ENCODE measurements around the gene RNF17. TPM values are rescaled to one million over a fixed set of nuclear protein-coding genes. Genes with fewer than 3 reads are reported as not detected.

RNF17 gene
- total RNA-seq, 1 experiment from 2014 or later, result not detected

DNA sequence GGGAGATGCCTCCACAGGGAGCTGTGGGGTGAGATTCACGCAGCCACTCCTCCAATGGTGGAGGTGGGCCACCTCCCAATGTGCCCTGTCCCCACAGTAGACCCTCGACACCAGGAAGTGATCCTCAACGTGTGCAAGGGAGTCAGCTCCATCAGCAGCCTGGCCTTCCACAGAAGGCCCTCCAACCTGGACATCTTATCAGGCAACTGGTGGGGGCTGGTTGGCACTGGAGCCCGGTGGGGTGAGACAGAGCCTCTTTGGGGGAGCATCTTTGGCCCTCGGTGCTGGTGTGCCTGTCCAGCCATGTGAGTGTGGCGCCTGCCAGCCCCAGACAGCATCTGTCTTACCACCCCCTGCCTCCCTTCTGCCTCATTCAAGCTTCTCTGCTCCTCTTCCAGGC, 19.7 kb upstream of the RNF17 start:
- intact Hi-C loops (cut with micrococcal nuclease), result no loop called here
- Histone ChIP-seq H3K79me2 (ENCODE audit: insufficient read depth, low read length) (no peaks in the 10 kb centered on the region), H3K9me2 (ENCODE audit: insufficient read depth) (no peaks in the 10 kb centered on the region), H2AFZ (ENCODE audit: low read depth, low read length, poor library complexity, severe bottlenecking) (no peak overlapping the region), H3K9ac (ENCODE audit: low read length) (no peak overlapping the region), H3K4me2 (ENCODE audit: low read length) (no peak overlapping the region), H4K20me1 (ENCODE audit: insufficient read depth) (no peaks in the 10 kb centered on the region), H3K4me3 (replicated peaks in 1 of 2; ENCODE audit: low read depth in 1 of 2, low read length in 2 of 2) (no peak overlapping the region), H3K4me1 (ENCODE audit: control insufficient read depth in 1 of 2, insufficient read depth in 2 of 2, low read length in 2 of 2) (peaks cover 0 to 7% of the 10 kb centered on the region in 2 experiments; a peak in 1 of 4 replicates), H3K36me3 (ENCODE audit: control insufficient read depth in 1 of 2, insufficient read depth in 2 of 2, low read length in 2 of 2) (no peaks in the 10 kb centered on the region), H3K9me3 (ENCODE audit: control insufficient read depth in 1 of 2, insufficient read depth in 1 of 2, low read depth in 1 of 2, low read length in 2 of 2) (no peaks in the 10 kb centered on the region), H3K27me3 (ENCODE audit: insufficient read depth, low read length) (no peaks in the 10 kb centered on the region), H3K27ac (ENCODE audit: low read depth, low read length) (no peak overlapping the region)
- ChIA-PET POLR2A (no interaction called here), CTCF (no interaction called here), RAD21 (ENCODE audit: low non-redundant PET in 1 of 2, low total read pairs in 2 of 2, uncharacterized antibody in 2 of 2, unreplicated experiment in 2 of 2) (no interaction called here)
- ATAC-seq (no peak), DNase-seq (ENCODE audit: low read depth, low spot score) (no peak)
- TF ChIP-seq YY1 (IDR thresholded peaks at IDR 0.05; ENCODE audit: extremely low read depth, insufficient replicate concordance, low read depth, low read length) (no peak), CEBPB (IDR thresholded peaks at IDR 0.05; ENCODE audit: low read depth) (no peak), FOSL1 (IDR thresholded peaks at IDR 0.05; ENCODE audit: low read depth) (no peak), TCF7L2 (IDR thresholded peaks at IDR 0.05; ENCODE audit: borderline replicate concordance, extremely low read depth, insufficient read depth, insufficient read length) (no peak), ELF1 (IDR thresholded peaks at IDR 0.05; ENCODE audit: borderline replicate concordance, low read depth) (no peak), CBX3 (IDR thresholded peaks at IDR 0.05; ENCODE audit: low read depth) (no peak)
- TF ChIP-seq, protein P1, sequence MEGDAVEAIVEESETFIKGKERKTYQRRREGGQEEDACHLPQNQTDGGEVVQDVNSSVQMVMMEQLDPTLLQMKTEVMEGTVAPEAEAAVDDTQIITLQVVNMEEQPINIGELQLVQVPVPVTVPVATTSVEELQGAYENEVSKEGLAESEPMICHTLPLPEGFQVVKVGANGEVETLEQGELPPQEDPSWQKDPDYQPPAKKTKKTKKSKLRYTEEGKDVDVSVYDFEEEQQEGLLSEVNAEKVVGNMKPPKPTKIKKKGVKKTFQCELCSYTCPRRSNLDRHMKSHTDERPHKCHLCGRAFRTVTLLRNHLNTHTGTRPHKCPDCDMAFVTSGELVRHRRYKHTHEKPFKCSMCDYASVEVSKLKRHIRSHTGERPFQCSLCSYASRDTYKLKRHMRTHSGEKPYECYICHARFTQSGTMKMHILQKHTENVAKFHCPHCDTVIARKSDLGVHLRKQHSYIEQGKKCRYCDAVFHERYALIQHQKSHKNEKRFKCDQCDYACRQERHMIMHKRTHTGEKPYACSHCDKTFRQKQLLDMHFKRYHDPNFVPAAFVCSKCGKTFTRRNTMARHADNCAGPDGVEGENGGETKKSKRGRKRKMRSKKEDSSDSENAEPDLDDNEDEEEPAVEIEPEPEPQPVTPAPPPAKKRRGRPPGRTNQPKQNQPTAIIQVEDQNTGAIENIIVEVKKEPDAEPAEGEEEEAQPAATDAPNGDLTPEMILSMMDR (IDR thresholded peaks at IDR 0.05 in 2 of 3, conservative IDR thresholded peaks at IDR 0.05 in 1 of 3; ENCODE audit: borderline replicate concordance in 1 of 3, insufficient read depth in 1 of 3, low read depth in 2 of 3, low read length in 2 of 3), result no peak
- TF ChIP-seq, protein P2, sequence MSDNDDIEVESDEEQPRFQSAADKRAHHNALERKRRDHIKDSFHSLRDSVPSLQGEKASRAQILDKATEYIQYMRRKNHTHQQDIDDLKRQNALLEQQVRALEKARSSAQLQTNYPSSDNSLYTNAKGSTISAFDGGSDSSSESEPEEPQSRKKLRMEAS (IDR thresholded peaks at IDR 0.05), result no peak
- TF ChIP-seq, protein P3, sequence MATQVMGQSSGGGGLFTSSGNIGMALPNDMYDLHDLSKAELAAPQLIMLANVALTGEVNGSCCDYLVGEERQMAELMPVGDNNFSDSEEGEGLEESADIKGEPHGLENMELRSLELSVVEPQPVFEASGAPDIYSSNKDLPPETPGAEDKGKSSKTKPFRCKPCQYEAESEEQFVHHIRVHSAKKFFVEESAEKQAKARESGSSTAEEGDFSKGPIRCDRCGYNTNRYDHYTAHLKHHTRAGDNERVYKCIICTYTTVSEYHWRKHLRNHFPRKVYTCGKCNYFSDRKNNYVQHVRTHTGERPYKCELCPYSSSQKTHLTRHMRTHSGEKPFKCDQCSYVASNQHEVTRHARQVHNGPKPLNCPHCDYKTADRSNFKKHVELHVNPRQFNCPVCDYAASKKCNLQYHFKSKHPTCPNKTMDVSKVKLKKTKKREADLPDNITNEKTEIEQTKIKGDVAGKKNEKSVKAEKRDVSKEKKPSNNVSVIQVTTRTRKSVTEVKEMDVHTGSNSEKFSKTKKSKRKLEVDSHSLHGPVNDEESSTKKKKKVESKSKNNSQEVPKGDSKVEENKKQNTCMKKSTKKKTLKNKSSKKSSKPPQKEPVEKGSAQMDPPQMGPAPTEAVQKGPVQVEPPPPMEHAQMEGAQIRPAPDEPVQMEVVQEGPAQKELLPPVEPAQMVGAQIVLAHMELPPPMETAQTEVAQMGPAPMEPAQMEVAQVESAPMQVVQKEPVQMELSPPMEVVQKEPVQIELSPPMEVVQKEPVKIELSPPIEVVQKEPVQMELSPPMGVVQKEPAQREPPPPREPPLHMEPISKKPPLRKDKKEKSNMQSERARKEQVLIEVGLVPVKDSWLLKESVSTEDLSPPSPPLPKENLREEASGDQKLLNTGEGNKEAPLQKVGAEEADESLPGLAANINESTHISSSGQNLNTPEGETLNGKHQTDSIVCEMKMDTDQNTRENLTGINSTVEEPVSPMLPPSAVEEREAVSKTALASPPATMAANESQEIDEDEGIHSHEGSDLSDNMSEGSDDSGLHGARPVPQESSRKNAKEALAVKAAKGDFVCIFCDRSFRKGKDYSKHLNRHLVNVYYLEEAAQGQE (IDR thresholded peaks at IDR 0.05; ENCODE audit: low read depth), result no peak
- BruUV-seq (replicated peaks), result no TSS peak
